H1 (cell line): ENCODE measurements around the gene BABAM2. TPM values are rescaled to one million over a fixed set of nuclear protein-coding genes. Genes with fewer than 3 reads are reported as not detected.

Source experiments
- CTCF ChIA-PET: fragments of 300-600 bp; sonication (Branson Sonifier 250); formaldehyde crosslinking; loops from one replicate; lab custom pipeline; 2021; ENCODE audit not compliant: partially characterized antibody; lab: Charles Lee
- POLR2A ChIA-PET: fragments of 300-600 bp; sonication (Branson Sonifier 250); formaldehyde crosslinking; loops from one replicate; lab custom pipeline; 2021; ENCODE audit warnings: inconsistent platforms; ENCODE audit not compliant: partially characterized antibody; lab: Charles Lee
- DNase-seq, 2 experiments: peaks; one replicate each; pipeline versions ENCODE4 v3.0.0 to v3.0.0-alpha.2; 2010 to 2022; ENCODE audit warnings: low spot score in 2 of 2, low read depth in 1 of 2, mixed read lengths in 1 of 2
- FAIRE-seq: peaks from 2 replicates; lab custom pipeline; 2011; peaks lifted over from hg19 to GRCh38; lab: Jason Lieb, UNC
- H2AFZ ChIP-seq: 2 replicates; pipeline ENCODE4 v1.8.1; 2012; ENCODE audit warnings: low read length, inconsistent platforms
- H2AK5ac ChIP-seq: 2 replicates; pipeline ENCODE4 v1.6.1; 2013; ENCODE audit warnings: low read depth, low read length
- H2BK120ac ChIP-seq: replicated peaks from 2 replicates; pipeline ENCODE3; 2013; ENCODE audit warnings: low read depth, low read length, inconsistent platforms
- H2BK12ac ChIP-seq: 2 replicates; pipeline ENCODE4 v1.6.1; 2013; ENCODE audit warnings: low read depth, low read length
- H2BK15ac ChIP-seq: 2 replicates; pipeline ENCODE4 v1.6.1; 2013; ENCODE audit warnings: low read length
- H2BK20ac ChIP-seq: 2 replicates; pipeline ENCODE4 v1.6.1; 2013; ENCODE audit warnings: low read length
- H2BK5ac ChIP-seq: 2 replicates; pipeline ENCODE4 v1.6.1; 2013; ENCODE audit warnings: low read depth, low read length
- H3K14ac ChIP-seq: 2 replicates; pipeline ENCODE4 v1.6.1; 2013; ENCODE audit warnings: inconsistent platforms; ENCODE audit not compliant: insufficient read length
- H3K18ac ChIP-seq: 2 replicates; pipeline ENCODE4 v1.6.1; 2013; ENCODE audit warnings: low read length; ENCODE audit errors: extremely low read depth
- H3K23ac ChIP-seq: 2 replicates; pipeline ENCODE4 v1.6.1; 2013; ENCODE audit warnings: inconsistent platforms; ENCODE audit not compliant: insufficient read length
- H3K23me2 ChIP-seq: 2 replicates; pipeline ENCODE4 v1.6.1; 2013; ENCODE audit warnings: low read depth, low read length
- H3K27ac ChIP-seq: 2 replicates; pipeline ENCODE4 v1.6.1; 2011; ENCODE audit warnings: low read depth, low read length, inconsistent platforms
- H3K27me3 ChIP-seq, 4 experiments: replicated peaks in 1 of 4; 1 replicate in 1 of 4; 2 replicates in 3 of 4; pipeline versions ENCODE4 v1.6.1 to v1.8.1; 2011 to 2013; ENCODE audit warnings: low read length in 3 of 4, mild to moderate bottlenecking in 3 of 4, inconsistent platforms in 2 of 4, mixed read lengths in 2 of 4, moderate library complexity in 1 of 4; ENCODE audit not compliant: control insufficient read depth in 3 of 4, insufficient read depth in 3 of 4; ENCODE audit errors: extremely low read depth in 1 of 4
- H3K36me3 ChIP-seq, 4 experiments: 2 replicates each; pipeline versions ENCODE4 v1.6.1 to v1.8.1; 2011 to 2013; ENCODE audit warnings: mild to moderate bottlenecking in 4 of 4, low read length in 3 of 4, moderate library complexity in 2 of 4, control low read depth in 1 of 4, inconsistent platforms in 1 of 4; ENCODE audit not compliant: insufficient read depth in 4 of 4, control insufficient read depth in 2 of 4
- H3K4ac ChIP-seq: replicated peaks from 2 replicates; pipeline ENCODE3; 2013; ENCODE audit warnings: low read length, low read depth, mixed read lengths, inconsistent platforms; ENCODE audit not compliant: insufficient read length
- H3K4me1 ChIP-seq, 4 experiments: replicated peaks in 1 of 4; 1 replicate in 1 of 4; 2 replicates in 3 of 4; pipeline versions ENCODE4 v1.6.1 to v1.8.1; 2011 to 2013; ENCODE audit warnings: low read length in 3 of 4, inconsistent platforms in 2 of 4, mixed read lengths in 1 of 4; ENCODE audit not compliant: insufficient read depth in 4 of 4, control insufficient read depth in 3 of 4
- H3K4me2 ChIP-seq, 2 experiments: 2 replicates each; pipeline versions ENCODE4 v1.6.1 to v1.8.1; 2011 to 2013; ENCODE audit warnings: low read depth in 2 of 2, low read length in 2 of 2, control low read depth in 1 of 2, inconsistent platforms in 1 of 2, mild to moderate bottlenecking in 1 of 2; ENCODE audit not compliant: insufficient read depth in 1 of 2
- H3K4me3 ChIP-seq, 4 experiments: fragments of 200-600, 300-600 bp in 1 of 4; sonication (generic), shearing (Covaris generic), sonication (Bioruptor Twin) in 1 of 4; 2 replicates each; pipeline versions ENCODE4 v1.5.1 to v1.8.1; 2011 to 2016; ENCODE audit warnings: low read length in 4 of 4, low read depth in 3 of 4, control low read depth in 2 of 4, inconsistent platforms in 2 of 4, mild to moderate bottlenecking in 2 of 4, mixed read lengths in 1 of 4, moderate library complexity in 1 of 4; ENCODE audit not compliant: insufficient read depth in 2 of 4; ENCODE audit errors: extremely low read depth in 1 of 4
- H3K56ac ChIP-seq: replicated peaks from 2 replicates; pipeline ENCODE3; 2013; ENCODE audit warnings: low read depth, mild to moderate bottlenecking, mixed read lengths, low read length, inconsistent platforms; ENCODE audit not compliant: insufficient read length
- H3K79me1 ChIP-seq: 2 replicates; pipeline ENCODE4 v1.6.1; 2013; ENCODE audit warnings: low read depth, low read length, control low read depth
- H3K79me2 ChIP-seq, 2 experiments: 2 replicates each; pipeline versions ENCODE4 v1.6.1 to v1.8.1; 2012 to 2013; ENCODE audit warnings: low read length in 2 of 2, mild to moderate bottlenecking in 2 of 2, inconsistent platforms in 1 of 2; ENCODE audit not compliant: insufficient read depth in 2 of 2, control insufficient read depth in 1 of 2
- H3K9ac ChIP-seq, 4 experiments: replicated peaks in 1 of 4; 1 replicate in 1 of 4; 2 replicates in 3 of 4; pipeline versions ENCODE4 v1.6.1 to v1.8.1; 2011 to 2013; ENCODE audit warnings: low read depth in 3 of 4, low read length in 3 of 4, control low read depth in 2 of 4, mild to moderate bottlenecking in 2 of 4, moderate library complexity in 2 of 4, inconsistent platforms in 1 of 4; ENCODE audit errors: extremely low read depth in 1 of 4
- H3K9me3 ChIP-seq, 2 experiments: 2 replicates each; pipeline versions ENCODE4 v1.6.1 to v1.8.1; 2012 to 2013; ENCODE audit warnings: mild to moderate bottlenecking in 2 of 2, moderate library complexity in 2 of 2, control low read depth in 1 of 2, inconsistent platforms in 1 of 2, low read depth in 1 of 2, low read length in 1 of 2, mixed read lengths in 1 of 2; ENCODE audit not compliant: insufficient read depth in 2 of 2
- H4K20me1 ChIP-seq, 2 experiments: replicated peaks in 1 of 2; 2 replicates each; pipeline versions ENCODE3 to v1.8.1; 2011 to 2013; ENCODE audit warnings: inconsistent platforms in 2 of 2, low read length in 2 of 2, mild to moderate bottlenecking in 1 of 2; ENCODE audit not compliant: insufficient read depth in 2 of 2, control insufficient read depth in 1 of 2
- H4K5ac ChIP-seq: 2 replicates; pipeline ENCODE4 v1.6.1; 2013; ENCODE audit warnings: low read length, low read depth, mixed read lengths, inconsistent platforms; ENCODE audit not compliant: insufficient read length
- H4K8ac ChIP-seq: 2 replicates; pipeline ENCODE4 v1.8.0; 2013; ENCODE audit warnings: mild to moderate bottlenecking, moderate library complexity, low read length, inconsistent platforms; ENCODE audit not compliant: insufficient read depth; ENCODE audit errors: extremely low read depth
- H4K91ac ChIP-seq: replicated peaks from 2 replicates; pipeline ENCODE3; 2013; ENCODE audit warnings: low read length, mixed read lengths, inconsistent platforms; ENCODE audit not compliant: insufficient read length
- ASH2L ChIP-seq: fragments of 200-600, 300-600 bp; sonication (generic); IDR thresholded peaks from one replicate; pipeline ENCODE4 v1.7.1; 2017; ENCODE audit warnings: low read length
- BACH1 ChIP-seq: IDR thresholded peaks from 2 replicates; pipeline ENCODE4 v1.6.1; 2012; ENCODE audit warnings: low read length, improper control_type of control experiment
- CHD2 ChIP-seq: IDR thresholded peaks from 2 replicates; pipeline ENCODE4 v1.6.1; 2012; ENCODE audit warnings: low read length, improper control_type of control experiment
- CREB1 ChIP-seq: IDR thresholded peaks from 2 replicates; pipeline ENCODE4 v1.6.1; 2012; ENCODE audit warnings: inconsistent platforms
- CTBP2 ChIP-seq: IDR thresholded peaks from 2 replicates; pipeline ENCODE4 v1.7.0; 2011; ENCODE audit warnings: borderline replicate concordance, mild to moderate bottlenecking, moderate library complexity, mixed read lengths, low read length; ENCODE audit not compliant: insufficient read depth, insufficient read length
- JUN ChIP-seq: IDR thresholded peaks from 2 replicates; pipeline ENCODE4 v1.6.1; 2011; ENCODE audit warnings: low read depth, mild to moderate bottlenecking, improper control_type of control experiment, low read length
- KDM4A ChIP-seq: IDR thresholded peaks from one replicate; pipeline ENCODE4 v1.7.1; 2012; ENCODE audit warnings: low read depth, mild to moderate bottlenecking, moderate library complexity, low read length, inconsistent platforms; ENCODE audit not compliant: severe bottlenecking
- MAFK ChIP-seq: IDR thresholded peaks from 2 replicates; pipeline ENCODE4 v1.6.1; 2012; ENCODE audit warnings: low read depth, mild to moderate bottlenecking, improper control_type of control experiment, low read length
- NRF1 ChIP-seq: IDR thresholded peaks from 2 replicates; pipeline ENCODE4 v1.6.1; 2011; ENCODE audit warnings: mild to moderate bottlenecking, low read depth, low read length, improper control_type of control experiment
- SAP30 ChIP-seq: fragments of 300-600 bp; sonication (generic); IDR thresholded peaks from 2 replicates; pipeline ENCODE4 v1.7.1; 2012; ENCODE audit warnings: low read length, moderate library complexity, mild to moderate bottlenecking, inconsistent platforms; ENCODE audit not compliant: insufficient read depth, insufficient replicate concordance
- SIX5 ChIP-seq: IDR thresholded peaks from 2 replicates; pipeline ENCODE4 v1.6.1; 2011; ENCODE audit warnings: mild to moderate bottlenecking, low read depth, low read length
- SP2 ChIP-seq: IDR thresholded peaks from 2 replicates; pipeline ENCODE4 v1.6.1; 2012; ENCODE audit warnings: mild to moderate bottlenecking, low read length, inconsistent platforms
- SP4 ChIP-seq: IDR thresholded peaks from 2 replicates; pipeline ENCODE4 v1.6.1; 2012; ENCODE audit warnings: low read length, inconsistent platforms
- TAF1 ChIP-seq: IDR thresholded peaks from 2 replicates; pipeline ENCODE4 v1.6.1; 2011; ENCODE audit warnings: mild to moderate bottlenecking, low read depth, low read length
- TBP ChIP-seq: IDR thresholded peaks from 2 replicates; pipeline ENCODE4 v1.6.1; 2011; ENCODE audit warnings: low read depth, low read length, improper control_type of control experiment
- WGBS, 2 experiments: shearing (Covaris generic) in 1 of 2; methylation state at CpG; one replicate each; pipeline versions ENCODE4 v1.1.6 to v1.1.7; 2013 to 2015; ENCODE audit warnings: low lambda C conversion rate in 2 of 2, mixed read lengths in 2 of 2, inconsistent platforms in 1 of 2, low coverage in 1 of 2, missing lambda C conversion rate in 1 of 2; ENCODE audit not compliant: insufficient replicate concordance in 2 of 2, insufficient coverage in 1 of 2, insufficient read length in 1 of 2; ENCODE audit errors: extremely low coverage in 1 of 2, missing lambda C conversion rate in 1 of 2; 5-methylcytosine and 5-hydroxymethylcytosine counted together
- polyA plus RNA-seq, 7 experiments: library from polyadenylated mRNA; depleted of rRNA in 3 of 7; stranded (reverse) in 5 of 7; unstranded in 2 of 7; fragments of >200 nt in 5 of 7; fragments of 200-250 nt in 2 of 7; gene quantifications; 1 replicate in 5 of 7; 2 replicates in 1 of 7; 4 replicates in 1 of 7; pipeline versions ENCODE4 v1.2.1 to v1.2.3, GENCODE V29; 2011 to 2013; ENCODE audit warnings: missing spikeins in 2 of 7, mixed read lengths in 2 of 7
- total RNA-seq: library from RNA; stranded (reverse); fragmentation: NEBNext Ultra II Directional; extraction: Animal tissue kit (Norgen Biotek cat#: 25700); gene quantifications from 2 replicates; pipeline ENCODE4 v1.2.1, GENCODE V29; 2021
- TF ChIP-seq, protein P1 (sequence below): IDR thresholded peaks from 2 replicates; pipeline ENCODE4 v1.6.1; 2011; ENCODE audit warnings: low read length, improper control_type of control experiment

Gene BABAM2
- total and polyA plus RNA-seq, 2 of the 8 experiments (the other 6 are each of a cell fraction or from before 2014, with no cell fraction given) = 15.8 to 20.9 TPM

DNA sequence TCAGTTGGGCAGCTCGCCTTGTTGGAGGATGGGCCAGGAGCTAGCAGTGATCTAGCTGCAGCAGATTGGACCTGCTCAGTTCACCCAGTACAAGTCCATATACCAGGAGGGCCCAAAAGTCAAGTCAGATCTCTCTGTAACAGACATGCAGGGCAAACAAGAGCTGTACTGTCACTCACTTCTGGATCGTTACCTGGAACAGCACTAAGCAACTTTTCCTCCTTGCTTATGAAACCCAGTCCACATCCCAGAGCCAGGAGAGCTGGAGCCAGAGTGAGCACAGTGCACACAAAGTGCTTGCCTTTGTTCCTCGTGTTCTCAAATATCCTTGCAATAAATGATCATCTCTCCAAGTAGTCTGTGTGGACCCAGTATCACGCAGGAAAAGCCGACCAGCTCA is 258.0 kb downstream of the BABAM2 start:
- no peak overlapping the region for H3K9ac ChIP-seq
- H3K23me2 ChIP-seq = no peaks in the 10 kb centered on the region
- H2BK15ac ChIP-seq = no peak overlapping the region
- H3K79me1 ChIP-seq = no peaks in the 10 kb centered on the region
- no peak overlapping the region for H3K14ac ChIP-seq
- H3K4me1 ChIP-seq = no peaks in the 10 kb centered on the region
- DNase-seq (no peak), FAIRE-seq (no peak)
- H3K27ac ChIP-seq = no peak overlapping the region
- no peak overlapping the region for H2BK12ac ChIP-seq
- H4K5ac ChIP-seq = no peak overlapping the region
- no peak overlapping the region for H3K56ac ChIP-seq
- H4K91ac ChIP-seq = no peak overlapping the region
- no peak overlapping the region for H3K4me2 ChIP-seq
- H3K18ac ChIP-seq = no peak overlapping the region
- no peak overlapping the region for H4K8ac ChIP-seq
- no peak overlapping the region for H2AFZ ChIP-seq
- no peak overlapping the region for H3K4me3 ChIP-seq
- H3K9me3 ChIP-seq = no peaks in the 10 kb centered on the region
- no peaks in the 10 kb centered on the region for H4K20me1 ChIP-seq
- H2BK5ac ChIP-seq = no peak overlapping the region
- H3K36me3 ChIP-seq = no peaks in the 10 kb centered on the region
- H3K27me3 ChIP-seq = no peaks in the 10 kb centered on the region
- no peaks in the 10 kb centered on the region for H3K79me2 ChIP-seq
- POLR2A ChIA-PET = no interaction called here
- H3K4ac ChIP-seq = no peak overlapping the region
- H2AK5ac ChIP-seq = no peak overlapping the region
- WGBS, 2 experiments = 92% methylated on average over 5 of the region's 5 CpGs; no CpG with 5 or more reads in 1 of the 2 experiments
- H2BK120ac ChIP-seq = no peak overlapping the region
- no peak overlapping the region for H2BK20ac ChIP-seq
- H3K23ac ChIP-seq = no peak overlapping the region
- CTCF ChIA-PET = no interaction called here
- TF ChIP-seq ASH2L (no peak), CTBP2 (no peak), BACH1 (no peak), JUN (no peak), TAF1 (no peak), TBP (no peak), SP4 (no peak), SAP30 (no peak), CHD2 (no peak), SIX5 (no peak), NRF1 (no peak), KDM4A (no peak), MAFK (no peak), SP2 (no peak), CREB1 (no peak)
- TF ChIP-seq, protein P1, sequence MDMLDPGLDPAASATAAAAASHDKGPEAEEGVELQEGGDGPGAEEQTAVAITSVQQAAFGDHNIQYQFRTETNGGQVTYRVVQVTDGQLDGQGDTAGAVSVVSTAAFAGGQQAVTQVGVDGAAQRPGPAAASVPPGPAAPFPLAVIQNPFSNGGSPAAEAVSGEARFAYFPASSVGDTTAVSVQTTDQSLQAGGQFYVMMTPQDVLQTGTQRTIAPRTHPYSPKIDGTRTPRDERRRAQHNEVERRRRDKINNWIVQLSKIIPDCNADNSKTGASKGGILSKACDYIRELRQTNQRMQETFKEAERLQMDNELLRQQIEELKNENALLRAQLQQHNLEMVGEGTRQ = no peak
